Stomach smooth muscle (tissue), 2 donors: Measurements from ENCODE around the gene SLMAP.

Experiments
- H3K27ac ChIP-seq: one replicate; pipeline ENCODE4 v1.7.0; 2013; ENCODE audit warnings: mild to moderate bottlenecking, low read length, inconsistent platforms
- H3K27me3 ChIP-seq, 2 donors: one replicate each; pipeline ENCODE4 v1.7.0; 2013; ENCODE audit warnings: low read length in 2 of 2; ENCODE audit not compliant: insufficient read depth in 2 of 2, control insufficient read depth in 1 of 2
- H3K36me3 ChIP-seq, 2 donors: one replicate each; pipeline ENCODE4 v1.7.0; 2013; ENCODE audit warnings: low read length in 2 of 2; ENCODE audit not compliant: control insufficient read depth in 2 of 2, insufficient read depth in 2 of 2
- H3K4me1 ChIP-seq: one replicate; pipeline ENCODE4 v1.7.0; 2013; ENCODE audit warnings: low read length; ENCODE audit not compliant: control insufficient read depth, insufficient read depth
- H3K4me3 ChIP-seq, 2 donors: one replicate each; pipeline ENCODE4 v1.7.0; 2013; ENCODE audit warnings: low read length in 2 of 2
- H3K9ac ChIP-seq, 2 donors: one replicate each; pipeline ENCODE4 v1.7.0; 2013; ENCODE audit warnings: low read length in 2 of 2, mild to moderate bottlenecking in 1 of 2
- H3K9me3 ChIP-seq, 2 donors: one replicate each; pipeline ENCODE4 v1.7.0; 2013; ENCODE audit warnings: low read length in 2 of 2; ENCODE audit not compliant: control insufficient read depth in 2 of 2
- donor health status: healthy.
- donor health status: Pancreatic carcinoma.

Gene SLMAP

GRCh38 chr3:57934373-57934772 is 178.3 kb downstream of the SLMAP start:
- H3K9me3 ChIP-seq = no peaks in the 10 kb centered on the region
- H3K4me1 ChIP-seq = no peaks in the 10 kb centered on the region
- no peak overlapping the region for H3K9ac ChIP-seq
- no peaks in the 10 kb centered on the region for H3K27me3 ChIP-seq
- no peak overlapping the region for H3K4me3 ChIP-seq
- peaks cover 20% of the 10 kb centered on the region in 2 donors for H3K36me3 ChIP-seq
- no peak overlapping the region for H3K27ac ChIP-seq

- H3K9me3 ChIP-seq = no peaks in the 10 kb centered on the region
- H3K27ac ChIP-seq = no peak overlapping the region
- H3K9ac ChIP-seq = no peak overlapping the region
- H3K4me1 ChIP-seq = no peaks in the 10 kb centered on the region
- no peak overlapping the region for H3K4me3 ChIP-seq
- H3K27me3 ChIP-seq = no peaks in the 10 kb centered on the region
- peaks cover 15 to 16% of the 10 kb centered on the region in 2 donors for H3K36me3 ChIP-seq
These were observed 179.4 kb downstream of the SLMAP start for GRCh38 chr3:57935539-57935938.

- H3K27me3 ChIP-seq = no peaks in the 10 kb centered on the region
- H3K4me1 ChIP-seq = no peaks in the 10 kb centered on the region
- H3K36me3 ChIP-seq = peaks cover 11 to 13% of the 10 kb centered on the region in 2 donors
- H3K27ac ChIP-seq = no peak overlapping the region
- no peak overlapping the region for H3K4me3 ChIP-seq
- no peaks in the 10 kb centered on the region for H3K9me3 ChIP-seq
- no peak overlapping the region for H3K9ac ChIP-seq
These were observed 181.0 kb downstream of the SLMAP start for GRCh38 chr3:57937092-57937491.

GRCh38 chr3:57939775-57940174 is 183.7 kb downstream of the SLMAP start:
- Histone ChIP-seq H3K27ac (no peak overlapping the region), H3K36me3 (peaks cover 0 to 3% of the 10 kb centered on the region in 2 donors), H3K4me1 (peaks cover 12% of the 10 kb centered on the region), H3K27me3 (no peaks in the 10 kb centered on the region), H3K9me3 (no peaks in the 10 kb centered on the region), H3K9ac (no peak overlapping the region), H3K4me3 (no peak overlapping the region)

GRCh38 chr3:57942388-57942787 is 186.3 kb downstream of the SLMAP start:
- Histone ChIP-seq H3K4me1 (peaks cover 14% of the 10 kb centered on the region), H3K9me3 (no peaks in the 10 kb centered on the region), H3K36me3 (no peaks in the 10 kb centered on the region), H3K27me3 (no peaks in the 10 kb centered on the region), H3K4me3 (no peak overlapping the region), H3K27ac (peak overlapping the region; percentile 50), H3K9ac (no peak overlapping the region)

- Histone ChIP-seq H3K4me3 (no peak overlapping the region), H3K27ac (peak overlapping the region; percentile 50), H3K9ac (no peak overlapping the region), H3K27me3 (no peaks in the 10 kb centered on the region), H3K36me3 (no peaks in the 10 kb centered on the region), H3K9me3 (no peaks in the 10 kb centered on the region), H3K4me1 (peaks cover 16% of the 10 kb centered on the region)
These were observed 186.8 kb downstream of the SLMAP start for GRCh38 chr3:57942872-57943283.

GRCh38 chr3:57943525-57944495 is 187.7 kb downstream of the SLMAP start:
- H3K27ac ChIP-seq = peak overlapping the region; percentile 50
- H3K9ac ChIP-seq = no peak overlapping the region

GRCh38 chr3:57946970-57947381 is 190.9 kb downstream of the SLMAP start:
- Histone ChIP-seq H3K4me3 (no peak overlapping the region), H3K9me3 (no peaks in the 10 kb centered on the region), H3K9ac (no peak overlapping the region), H3K27ac (peak overlapping the region; percentile 82), H3K36me3 (no peaks in the 10 kb centered on the region), H3K4me1 (peaks cover 49% of the 10 kb centered on the region), H3K27me3 (no peaks in the 10 kb centered on the region)

More at GRCh38 chr3:57943525-57944495, 187.7 kb downstream of the SLMAP start:
- no peaks in the 10 kb centered on the region for H3K36me3 ChIP-seq
- H3K4me1 ChIP-seq = peaks cover 25% of the 10 kb centered on the region
- no peaks in the 10 kb centered on the region for H3K9me3 ChIP-seq
- no peak overlapping the region for H3K4me3 ChIP-seq
- H3K27me3 ChIP-seq = no peaks in the 10 kb centered on the region

GRCh38 chr3:57948080-57948671 is 192.1 kb downstream of the SLMAP start:
- peaks cover 55% of the 10 kb centered on the region for H3K4me1 ChIP-seq
- H3K27ac ChIP-seq = peak overlapping the region; percentile 82

GRCh38 chr3:57948781-57949242 is 192.7 kb downstream of the SLMAP start:
- Histone ChIP-seq H3K4me3 (peak overlapping the region in 1 of 2 donors; percentile 15), H3K27me3 (no peaks in the 10 kb centered on the region), H3K9me3 (no peaks in the 10 kb centered on the region), H3K27ac (peak overlapping the region; percentile 82), H3K4me1 (peaks cover 51% of the 10 kb centered on the region), H3K36me3 (no peaks in the 10 kb centered on the region), H3K9ac (peak overlapping the region in 1 of 2 donors; percentile 29)

More at GRCh38 chr3:57948080-57948671, 192.1 kb downstream of the SLMAP start:
- Histone ChIP-seq H3K4me3 (peak overlapping the region in 1 of 2 donors; percentile 15), H3K27me3 (no peaks in the 10 kb centered on the region), H3K36me3 (no peaks in the 10 kb centered on the region), H3K9ac (peak overlapping the region in 1 of 2 donors; percentile 36), H3K9me3 (no peaks in the 10 kb centered on the region)
